C1 segment of cervical spinal cord (tissue), 14 donors: ENCODE data around the gene ADAMTS4.
A peak's percentile ranks its signal among the peaks of the same experiment; 100 is the strongest.
"Not testable (repeated sequence)": the region's sequence is repeated elsewhere in the genome, so short reads cannot be mapped to it uniquely, and the experiment has no call there.

ENCODE experiments used
- DNase-seq, 14 donors: peaks; one replicate each; lab custom pipeline; 2025; lab: John Stamatoyannopoulos, UW

The ADAMTS4 gene

GRCh38 chr1:161198897-161199431, at the start of gene ADAMTS4:
ADAMTS4 (minus strand) TSS chr1:161199054; CDS start chr1:161198627, 427 bp downstream.
- peak in 12 of 14 donors; percentile 13 to 85 (median 73) for DNase-seq

GRCh38 chr1:161244888-161245287, 46.0 kb upstream of the ADAMTS4 start:
- DNase-seq: no peak

- no peak for DNase-seq
Measured at GRCh38 chr1:161242313-161242712, 43.5 kb upstream of the ADAMTS4 start.

- DNase-seq: no peak
Measured at GRCh38 chr1:161241682-161242081, 42.8 kb upstream of the ADAMTS4 start.

GRCh38 chr1:161238039-161238473, 39.2 kb upstream of the ADAMTS4 start, which contains the start of gene NR1I3:
NR1I3 (minus strand) TSS chr1:161238203; CDS start chr1:161236565, 1,638 bp downstream.
- no peak for DNase-seq

GRCh38 chr1:161235957-161236775, 37.3 kb upstream of the ADAMTS4 start:
- DNase-seq: no peak

GRCh38 chr1:161233102-161233501, 34.2 kb upstream of the ADAMTS4 start:
- no peak for DNase-seq

GRCh38 chr1:161230762-161231161, 31.9 kb upstream of the ADAMTS4 start:
- no peak for DNase-seq

GRCh38 chr1:161229896-161230295, 31.0 kb upstream of the ADAMTS4 start:
- no peak for DNase-seq

GRCh38 chr1:161228032-161228431, 29.2 kb upstream of the ADAMTS4 start:
- DNase-seq: no peak

- peak in 13 of 14 donors; percentile 7 to 78 (median 58) for DNase-seq
Measured at GRCh38 chr1:161227196-161227871, 28.5 kb upstream of the ADAMTS4 start.

GRCh38 chr1:161226759-161227158, 27.9 kb upstream of the ADAMTS4 start:
- no peak for DNase-seq

- DNase-seq: no peak
Measured at GRCh38 chr1:161226320-161226711, 27.5 kb upstream of the ADAMTS4 start.

GRCh38 chr1:161225534-161226319, 26.9 kb upstream of the ADAMTS4 start, which contains the start of gene TOMM40L:
TOMM40L (plus strand) TSS chr1:161226060; CDS start chr1:161226490, 430 bp downstream.
- peak; percentile 36 to 93 (median 84) for DNase-seq

GRCh38 chr1:161225178-161225533, 26.3 kb upstream of the ADAMTS4 start:
- no peak for DNase-seq

- not testable (repeated sequence) for DNase-seq
Measured at GRCh38 chr1:161224695-161225087, 25.8 kb upstream of the ADAMTS4 start.

- no peak for DNase-seq
Measured at GRCh38 chr1:161223805-161224694, 25.2 kb upstream of the ADAMTS4 start.

- no peak for DNase-seq
Measured at GRCh38 chr1:161222175-161223019, 23.5 kb upstream of the ADAMTS4 start.

GRCh38 chr1:161220002-161220401, 21.1 kb upstream of the ADAMTS4 start:
- DNase-seq: no peak
